CD4-positive, alpha-beta T cell (primary cell): ENCODE results near the gene ARHGAP5. TPM values are rescaled to one million over a fixed set of nuclear protein-coding genes. Genes with fewer than 3 reads are reported as not detected.

Experiments used
- ATAC-seq: fragments of 200-7000 bp; cut with Tn5 transposase; one replicate; pipeline ENCODE4 v1.10.0; 2022; ENCODE audit warnings: mild to moderate bottlenecking; ENCODE audit not compliant: poor library complexity
- CTCF ChIA-PET: fragments of 350-600 bp; sonication (Branson Sonifier 250); formaldehyde crosslinking; loops from one replicate; lab custom pipeline; 2021; ENCODE audit warnings: antibody characterized with exemption, inconsistent platforms; lab: Charles Lee
- POLR2A ChIA-PET: fragments of 350-600 bp; sonication (Branson Sonifier 250); formaldehyde crosslinking; loops from one replicate; lab custom pipeline; 2021; ENCODE audit warnings: antibody characterized with exemption, inconsistent platforms; lab: Charles Lee
- DNase-seq, 14 experiments: peaks; one replicate each; pipeline ENCODE4 v3.0.0-alpha.2; 2013 to 2020; ENCODE audit warnings: mixed read lengths in 2 of 14
- H3K27ac ChIP-seq, 2 donors: one replicate each; pipeline versions ENCODE4 v1.5.1 to v1.7.0; 2013; ENCODE audit warnings: low read length in 2 of 2, low read depth in 1 of 2, mild to moderate bottlenecking in 1 of 2
- H3K27me3 ChIP-seq, 2 experiments: 1 replicate in 1 of 2; 2 replicates in 1 of 2; pipeline versions ENCODE4 v1.6.1 to v1.7.0; 2013; ENCODE audit warnings: low read length in 2 of 2, control low read depth in 1 of 2, mild to moderate bottlenecking in 1 of 2, moderate library complexity in 1 of 2; ENCODE audit not compliant: insufficient read depth in 2 of 2, control insufficient read depth in 1 of 2
- H3K36me3 ChIP-seq: one replicate; pipeline ENCODE4 v1.6.1; 2013; ENCODE audit warnings: low read length, control low read depth; ENCODE audit not compliant: insufficient read depth
- H3K4me1 ChIP-seq: one replicate; pipeline ENCODE4 v1.6.1; 2013; ENCODE audit warnings: low read length, control low read depth; ENCODE audit not compliant: insufficient read depth
- H3K4me3 ChIP-seq: one replicate; pipeline ENCODE4 v1.5.1; 2013; ENCODE audit warnings: mild to moderate bottlenecking, low read length, moderate library complexity
- H3K9me3 ChIP-seq, 2 experiments: 1 replicate in 1 of 2; 2 replicates in 1 of 2; pipeline versions ENCODE4 v1.6.1 to v1.7.0; 2013; ENCODE audit warnings: low read length in 2 of 2, mild to moderate bottlenecking in 2 of 2, control low read depth in 1 of 2, moderate library complexity in 1 of 2; ENCODE audit not compliant: control insufficient read depth in 1 of 2, insufficient read depth in 1 of 2
- H3K27ac Mint-ChIP-seq: one replicate; pipeline ENCODE4 v1.8.0; 2020; ENCODE audit warnings: mixed read lengths
- H3K27me3 Mint-ChIP-seq: one replicate; pipeline ENCODE4 v1.8.0; 2021; ENCODE audit warnings: mixed read lengths
- H3K36me3 Mint-ChIP-seq: one replicate; pipeline ENCODE4 v1.8.0; 2021; ENCODE audit warnings: low read depth, mixed read lengths
- H3K4me1 Mint-ChIP-seq: one replicate; pipeline ENCODE4 v1.8.0; 2021; ENCODE audit warnings: low read depth, mixed read lengths
- H3K4me3 Mint-ChIP-seq: one replicate; pipeline ENCODE4 v1.8.0; 2020; ENCODE audit warnings: mild to moderate bottlenecking, mixed read lengths
- H3K9me3 Mint-ChIP-seq: one replicate; pipeline ENCODE4 v1.8.0; 2020; ENCODE audit warnings: mixed read lengths
- intact Hi-C, 2 experiments: fragments of 100-400 bp; cut with DNase I in 1 of 2; cut with micrococcal nuclease in 1 of 2; formaldehyde crosslinking; loops; one replicate each; pipeline versions ENCODE4 v1.15.1 to v1.9.0; 2023 to 2025; cut with DNase I, micrococcal nuclease
- total RNA-seq, 174 experiments: library from RNA in 2 of 174; stranded (reverse) in 2 of 174; gene quantifications; one replicate each; pipeline ENCODE4 v1.2.3 and lab custom pipeline; 2021 to 2026
- TF ChIP-seq, protein P1 (sequence below): fragments of 200-600 bp; IDR thresholded peaks from one replicate; pipeline ENCODE4 v1.8.0; 2022; ENCODE audit warnings: antibody characterized with exemption, mild to moderate bottlenecking

Gene ARHGAP5
- total RNA-seq, 2 experiments from 2014 or later = 68.5 to 72.5 TPM

DNA sequence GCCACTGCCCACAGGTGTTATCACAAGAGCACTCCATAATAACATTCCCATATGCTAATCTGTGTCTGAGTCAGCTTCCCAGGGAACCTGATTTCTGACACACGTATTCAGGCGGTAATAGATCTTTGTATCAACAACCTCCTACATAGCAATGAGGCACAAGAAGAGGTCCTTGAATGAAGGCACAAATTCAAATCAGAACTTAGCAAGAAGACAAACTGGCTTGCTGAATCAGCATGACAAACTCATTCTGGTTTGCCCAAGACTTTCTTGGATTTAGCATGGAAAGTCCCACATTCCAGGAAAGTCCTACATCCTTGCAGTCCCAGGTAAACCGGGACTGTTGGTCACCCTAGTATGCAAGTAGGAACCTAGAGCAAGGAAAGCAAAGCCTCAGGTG is 90.8 kb downstream of the ARHGAP5 start:
- TF ChIP-seq, protein P1, sequence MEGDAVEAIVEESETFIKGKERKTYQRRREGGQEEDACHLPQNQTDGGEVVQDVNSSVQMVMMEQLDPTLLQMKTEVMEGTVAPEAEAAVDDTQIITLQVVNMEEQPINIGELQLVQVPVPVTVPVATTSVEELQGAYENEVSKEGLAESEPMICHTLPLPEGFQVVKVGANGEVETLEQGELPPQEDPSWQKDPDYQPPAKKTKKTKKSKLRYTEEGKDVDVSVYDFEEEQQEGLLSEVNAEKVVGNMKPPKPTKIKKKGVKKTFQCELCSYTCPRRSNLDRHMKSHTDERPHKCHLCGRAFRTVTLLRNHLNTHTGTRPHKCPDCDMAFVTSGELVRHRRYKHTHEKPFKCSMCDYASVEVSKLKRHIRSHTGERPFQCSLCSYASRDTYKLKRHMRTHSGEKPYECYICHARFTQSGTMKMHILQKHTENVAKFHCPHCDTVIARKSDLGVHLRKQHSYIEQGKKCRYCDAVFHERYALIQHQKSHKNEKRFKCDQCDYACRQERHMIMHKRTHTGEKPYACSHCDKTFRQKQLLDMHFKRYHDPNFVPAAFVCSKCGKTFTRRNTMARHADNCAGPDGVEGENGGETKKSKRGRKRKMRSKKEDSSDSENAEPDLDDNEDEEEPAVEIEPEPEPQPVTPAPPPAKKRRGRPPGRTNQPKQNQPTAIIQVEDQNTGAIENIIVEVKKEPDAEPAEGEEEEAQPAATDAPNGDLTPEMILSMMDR = no peak
- Mint-ChIP-seq H3K9me3 (peaks cover 3% of the 10 kb centered on the region), H3K27ac (no peak overlapping the region), H3K27me3 (no peaks in the 10 kb centered on the region), H3K4me3 (no peak overlapping the region), H3K36me3 (no peaks in the 10 kb centered on the region), H3K4me1 (no peaks in the 10 kb centered on the region)
- intact Hi-C loops = no loop called here
- no peak overlapping the region for H3K4me3 ChIP-seq
- no peaks in the 10 kb centered on the region for H3K4me1 ChIP-seq
- ChIA-PET CTCF (interaction anchor here (0.6 kb wide), 1 partner anchor 1104 kb away, joined by 3 read pairs; no protein-coding TSS in a partner anchor), POLR2A (no interaction called here)
- H3K9me3 ChIP-seq = no peaks in the 10 kb centered on the region
- H3K27me3 ChIP-seq = no peaks in the 10 kb centered on the region
- ATAC-seq = no peak
- no peak for DNase-seq
- no peaks in the 10 kb centered on the region for H3K36me3 ChIP-seq
- H3K27ac ChIP-seq = no peak overlapping the region

DNA sequence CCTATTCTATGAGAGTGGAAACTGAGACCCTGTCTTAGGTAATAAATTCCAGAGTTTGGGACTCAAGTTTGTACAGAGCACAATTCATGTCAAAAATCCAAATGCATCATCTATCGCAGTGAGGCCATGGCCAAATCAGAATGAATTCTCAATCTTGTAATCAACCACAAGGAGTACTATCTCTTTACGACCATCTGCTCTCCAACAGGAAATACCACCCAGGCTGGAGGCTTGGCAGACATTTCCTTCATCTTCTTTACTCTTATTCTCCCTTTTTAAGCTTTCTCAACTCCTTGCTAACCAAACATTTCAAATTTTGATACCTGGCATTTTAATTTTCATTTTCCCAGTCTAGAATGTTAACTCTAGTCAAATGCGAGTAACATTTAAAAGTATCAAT is 92.1 kb downstream of the ARHGAP5 start:
- TF ChIP-seq, protein P1 = no peak
- Histone ChIP-seq H3K4me3 (no peak overlapping the region), H3K27ac (no peak overlapping the region), H3K9me3 (no peaks in the 10 kb centered on the region), H3K4me1 (no peaks in the 10 kb centered on the region), H3K36me3 (no peaks in the 10 kb centered on the region), H3K27me3 (no peaks in the 10 kb centered on the region)
- no peak overlapping the region for H3K27ac Mint-ChIP-seq
- H3K4me1 Mint-ChIP-seq = no peaks in the 10 kb centered on the region
- no peaks in the 10 kb centered on the region for H3K27me3 Mint-ChIP-seq
- H3K4me3 Mint-ChIP-seq = no peak overlapping the region
- POLR2A ChIA-PET = no interaction called here
- ATAC-seq = no peak
- no peaks in the 10 kb centered on the region for H3K9me3 Mint-ChIP-seq
- no peak for DNase-seq
- H3K36me3 Mint-ChIP-seq = no peaks in the 10 kb centered on the region
- CTCF ChIA-PET = no interaction called here
- intact Hi-C loops = no loop called here

DNA sequence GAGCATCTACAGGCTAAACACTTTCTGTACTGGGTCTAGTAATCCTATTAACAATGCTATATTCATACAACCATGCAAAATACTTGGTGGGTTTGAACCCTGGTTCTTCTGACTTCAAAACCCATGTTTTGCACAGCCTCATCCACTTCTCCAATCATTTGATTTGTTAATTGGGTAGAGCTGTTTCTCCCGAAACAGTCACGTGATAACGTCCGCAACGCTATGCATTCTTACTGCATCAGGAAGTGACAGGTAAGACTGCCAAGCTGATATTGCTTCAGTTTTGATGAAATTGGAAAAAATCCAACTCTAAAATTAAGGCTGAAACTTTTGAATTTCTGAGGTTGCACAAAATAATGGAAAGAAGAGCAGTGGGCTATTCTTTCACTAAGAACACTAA is 94.4 kb downstream of the ARHGAP5 start:
- Mint-ChIP-seq H3K9me3 (no peaks in the 10 kb centered on the region), H3K27me3 (no peaks in the 10 kb centered on the region), H3K4me1 (no peaks in the 10 kb centered on the region), H3K4me3 (no peak overlapping the region), H3K36me3 (no peaks in the 10 kb centered on the region), H3K27ac (no peak overlapping the region)
- H3K4me3 ChIP-seq = no peak overlapping the region
- H3K27me3 ChIP-seq = no peaks in the 10 kb centered on the region
- CTCF ChIA-PET = no interaction called here
- H3K27ac ChIP-seq = no peak overlapping the region
- intact Hi-C loops = no loop called here
- TF ChIP-seq, protein P1 = no peak
- H3K9me3 ChIP-seq = no peaks in the 10 kb centered on the region
- H3K36me3 ChIP-seq = no peaks in the 10 kb centered on the region
- DNase-seq (no peak), ATAC-seq (no peak)
- no peaks in the 10 kb centered on the region for H3K4me1 ChIP-seq
- POLR2A ChIA-PET = no interaction called here
